GM12878 (cell line): ENCODE data around the gene PLAGL2.

Source experiments
- BCL11A ChIP-seq: IDR thresholded peaks from 2 replicates; pipeline ENCODE4 v1.6.1; 2011; ENCODE audit warnings: low read depth, low read length
- CHD1 ChIP-seq: IDR thresholded peaks from 2 replicates; pipeline ENCODE4 v1.6.1; 2012; ENCODE audit warnings: low read depth, low read length, improper control_type of control experiment
- CTCF ChIP-seq, 3 experiments: IDR thresholded peaks in 2 of 3; conservative IDR thresholded peaks in 1 of 3; 2 replicates each; pipeline ENCODE4 v1.5.1; 2011; ENCODE audit warnings: low read depth in 3 of 3, low read length in 3 of 3, mild to moderate bottlenecking in 3 of 3, control low read depth in 2 of 3, moderate library complexity in 2 of 3, inconsistent platforms in 1 of 3, mixed read lengths in 1 of 3; ENCODE audit not compliant: control insufficient read depth in 2 of 3, insufficient read depth in 1 of 3; ENCODE audit errors: extremely low read depth in 1 of 3
- FOXK2 ChIP-seq: fragments of 450-650 bp; IDR thresholded peaks from 2 replicates; pipeline ENCODE4 v1.6.1; 2017; ENCODE audit warnings: mild to moderate bottlenecking, moderate library complexity
- RAD21 ChIP-seq: IDR thresholded peaks from 2 replicates; pipeline ENCODE4 v1.6.1; 2011; ENCODE audit warnings: mild to moderate bottlenecking, low read depth, low read length, moderate library complexity; ENCODE audit not compliant: insufficient read depth
- RAD51 ChIP-seq: fragments of 450-650 bp; IDR thresholded peaks from 2 replicates; pipeline ENCODE4 v1.6.1; 2016; ENCODE audit warnings: moderate library complexity, mild to moderate bottlenecking, inconsistent platforms
- TAF1 ChIP-seq: IDR thresholded peaks from 2 replicates; pipeline ENCODE4 v1.6.1; 2011; ENCODE audit warnings: mild to moderate bottlenecking, low read depth, low read length, borderline replicate concordance

- no peak for TF ChIP-seq CTCF (IDR thresholded peaks at IDR 0.05 in 2 of 3, conservative IDR thresholded peaks at IDR 0.05 in 1 of 3; ENCODE audit: control insufficient read depth in 2 of 3, extremely low read depth in 1 of 3, insufficient read depth in 1 of 3, low read depth in 3 of 3, low read length in 3 of 3)
- no peak for TF ChIP-seq RAD21
- TF ChIP-seq BCL11A, result no peak
- TF ChIP-seq TAF1, result no peak
- TF ChIP-seq RAD51, result no peak
- no peak for TF ChIP-seq FOXK2
- TF ChIP-seq CHD1, result no peak
Observed at GRCh38 chr20:32195581-32195980, 12.0 kb downstream of the PLAGL2 start.
